OCI-LY3 (cell line): Measurements from ENCODE around the gene SV2B.

Source experiments
- CTCF ChIP-seq: fragments of 200-600, 300-600 bp; sonication (generic); IDR thresholded peaks from 2 replicates; pipeline ENCODE4 v1.5.1; 2014; ENCODE audit warnings: antibody characterized with exemption, low read length, low read depth
- EZH2phosphoT487 ChIP-seq: fragments of 200-600 bp; shearing (Covaris generic); IDR thresholded peaks from 2 replicates; pipeline ENCODE4 v1.6.1; 2018; ENCODE audit warnings: antibody characterized with exemption, mixed run types, low read depth

- TF ChIP-seq CTCF (no peak), EZH2phosphoT487 (no peak)
Measured at GRCh38 chr15:91342097-91342496, 242.0 kb downstream of the SV2B start.
